PC-9 (cell line): Measurements from ENCODE around the gene VASP. TPM values are rescaled to one million over a fixed set of nuclear protein-coding genes. Genes with fewer than 3 reads are reported as not detected.

ENCODE experiments used
- BruUV-seq: library from RNA; stranded (reverse); fragments of 400-500 nt; replicated peaks from 2 replicates; lab custom pipeline; 2021; lab: Mats Ljungman, UMichigan
- CTCF ChIA-PET: fragments of 300-600 bp; sonication (Branson Sonifier 250); formaldehyde crosslinking; loops from one replicate; lab custom pipeline; 2022; ENCODE audit warnings: antibody characterized with exemption; lab: Charles Lee
- POLR2A ChIA-PET: fragments of 300-600 bp; sonication (Branson Sonifier 250); formaldehyde crosslinking; loops from one replicate; lab custom pipeline; 2022; ENCODE audit warnings: antibody characterized with exemption; ENCODE audit not compliant: unreplicated experiment; lab: Charles Lee
- DNase-seq, 2 experiments: peaks; one replicate each; pipeline versions ENCODE4 v3.0.0 to v3.0.0-alpha.2; 2015 to 2022; ENCODE audit warnings: mixed read lengths in 1 of 2
- H2AFZ ChIP-seq: fragments of 200-600 bp; sonication (generic); 2 replicates; pipeline ENCODE4 v1.8.1; 2017; ENCODE audit warnings: antibody characterized with exemption
- H3F3A ChIP-seq: fragments of 200-600 bp; sonication (generic); 2 replicates; pipeline ENCODE4 v1.8.1; 2017; ENCODE audit warnings: antibody characterized with exemption, mild to moderate bottlenecking, low read depth; ENCODE audit not compliant: insufficient read depth
- H3K27ac ChIP-seq: fragments of 200-600 bp; sonication (generic); 2 replicates; pipeline ENCODE4 v1.6.1; 2016; ENCODE audit warnings: mixed run types
- H3K27me3 ChIP-seq: fragments of 200-600 bp; sonication (generic); 2 replicates; pipeline ENCODE4 v1.6.1; 2016; ENCODE audit warnings: low read depth, mixed run types; ENCODE audit not compliant: insufficient read depth
- H3K36me3 ChIP-seq: fragments of 200-600 bp; sonication (generic); 2 replicates; pipeline ENCODE4 v1.6.1; 2016; ENCODE audit warnings: low read depth, mixed run types
- H3K4me1 ChIP-seq: fragments of 200-600 bp; sonication (generic); replicated peaks from 2 replicates; pipeline ENCODE4 v1.6.1; 2016; ENCODE audit warnings: mixed run types; ENCODE audit not compliant: insufficient read depth
- H3K4me2 ChIP-seq: fragments of 200-600 bp; sonication (generic); 2 replicates; pipeline ENCODE4 v1.6.1; 2017; ENCODE audit warnings: mixed run types
- H3K4me3 ChIP-seq: fragments of 200-600 bp; sonication (generic); 2 replicates; pipeline ENCODE4 v1.6.1; 2016; ENCODE audit warnings: mixed run types
- H3K79me2 ChIP-seq: fragments of 200-600 bp; sonication (generic); 2 replicates; pipeline ENCODE4 v1.6.1; 2017; ENCODE audit warnings: low read depth, mixed run types
- H3K9me2 ChIP-seq: fragments of 200-600 bp; sonication (generic); 2 replicates; pipeline ENCODE4 v1.8.1; 2017; ENCODE audit warnings: mild to moderate bottlenecking; ENCODE audit not compliant: insufficient read depth
- H3K9me3 ChIP-seq: fragments of 200-600 bp; sonication (generic); 2 replicates; pipeline ENCODE4 v1.8.1; 2016; ENCODE audit warnings: low read depth; ENCODE audit not compliant: insufficient read depth
- H4K20me1 ChIP-seq: fragments of 200-600 bp; sonication (generic); 2 replicates; pipeline ENCODE4 v1.8.1; 2017; ENCODE audit not compliant: insufficient read depth
- EZH2 ChIP-seq: fragments of 200-600 bp; sonication (generic); IDR thresholded peaks from 2 replicates; pipeline ENCODE4 v1.8.0; 2017; ENCODE audit warnings: antibody characterized with exemption, low read depth
- intact Hi-C: fragments of 100-400 bp; cut with micrococcal nuclease; formaldehyde crosslinking; loops from one replicate; pipeline ENCODE4 v1.10.0; 2022; ENCODE audit not compliant: unreplicated experiment
- total RNA-seq: library from RNA; stranded (reverse); gene quantifications from 2 replicates; pipeline ENCODE4 v1.2.3, GENCODE V29; 2021
- TF ChIP-seq, protein P1 (sequence below): fragments of 200-600 bp; sonication (generic); conservative IDR thresholded peaks from 2 replicates; pipeline ENCODE4 v1.6.1; 2017; ENCODE audit warnings: mixed run types, antibody characterized with exemption, mild to moderate bottlenecking, moderate library complexity

The VASP gene
- total RNA-seq, 1 experiment from 2014 or later = 123 TPM

DNA sequence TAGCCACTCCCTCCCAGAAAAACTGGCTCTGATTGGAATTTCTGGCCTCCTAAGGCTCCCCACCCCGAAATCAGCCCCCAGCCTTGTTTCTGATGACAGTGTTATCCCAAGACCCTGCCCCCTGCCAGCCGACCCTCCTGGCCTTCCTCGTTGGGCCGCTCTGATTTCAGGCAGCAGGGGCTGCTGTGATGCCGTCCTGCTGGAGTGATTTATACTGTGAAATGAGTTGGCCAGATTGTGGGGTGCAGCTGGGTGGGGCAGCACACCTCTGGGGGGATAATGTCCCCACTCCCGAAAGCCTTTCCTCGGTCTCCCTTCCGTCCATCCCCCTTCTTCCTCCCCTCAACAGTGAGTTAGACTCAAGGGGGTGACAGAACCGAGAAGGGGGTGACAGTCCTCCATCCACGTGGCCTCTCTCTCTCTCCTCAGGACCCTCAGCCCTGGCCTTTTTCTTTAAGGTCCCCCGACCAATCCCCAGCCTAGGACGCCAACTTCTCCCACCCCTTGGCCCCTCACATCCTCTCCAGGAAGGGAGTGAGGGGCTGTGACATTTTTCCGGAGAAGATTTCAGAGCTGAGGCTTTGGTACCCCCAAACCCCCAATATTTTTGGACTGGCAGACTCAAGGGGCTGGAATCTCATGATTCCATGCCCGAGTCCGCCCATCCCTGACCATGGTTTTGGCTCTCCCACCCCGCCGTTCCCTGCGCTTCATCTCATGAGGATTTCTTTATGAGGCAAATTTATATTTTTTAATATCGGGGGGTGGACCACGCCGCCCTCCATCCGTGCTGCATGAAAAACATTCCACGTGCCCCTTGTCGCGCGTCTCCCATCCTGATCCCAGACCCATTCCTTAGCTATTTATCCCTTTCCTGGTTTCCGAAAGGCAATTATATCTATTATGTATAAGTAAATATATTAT is 33.3 kb upstream of the VASP start:
- no peaks in the 10 kb centered on the region for H3K9me2 ChIP-seq
- H3K4me3 ChIP-seq = no peak overlapping the region
- no peaks in the 10 kb centered on the region for H4K20me1 ChIP-seq
- intact Hi-C loops = no loop called here
- peaks cover 42% of the 10 kb centered on the region for H3F3A ChIP-seq
- TF ChIP-seq, protein P1, sequence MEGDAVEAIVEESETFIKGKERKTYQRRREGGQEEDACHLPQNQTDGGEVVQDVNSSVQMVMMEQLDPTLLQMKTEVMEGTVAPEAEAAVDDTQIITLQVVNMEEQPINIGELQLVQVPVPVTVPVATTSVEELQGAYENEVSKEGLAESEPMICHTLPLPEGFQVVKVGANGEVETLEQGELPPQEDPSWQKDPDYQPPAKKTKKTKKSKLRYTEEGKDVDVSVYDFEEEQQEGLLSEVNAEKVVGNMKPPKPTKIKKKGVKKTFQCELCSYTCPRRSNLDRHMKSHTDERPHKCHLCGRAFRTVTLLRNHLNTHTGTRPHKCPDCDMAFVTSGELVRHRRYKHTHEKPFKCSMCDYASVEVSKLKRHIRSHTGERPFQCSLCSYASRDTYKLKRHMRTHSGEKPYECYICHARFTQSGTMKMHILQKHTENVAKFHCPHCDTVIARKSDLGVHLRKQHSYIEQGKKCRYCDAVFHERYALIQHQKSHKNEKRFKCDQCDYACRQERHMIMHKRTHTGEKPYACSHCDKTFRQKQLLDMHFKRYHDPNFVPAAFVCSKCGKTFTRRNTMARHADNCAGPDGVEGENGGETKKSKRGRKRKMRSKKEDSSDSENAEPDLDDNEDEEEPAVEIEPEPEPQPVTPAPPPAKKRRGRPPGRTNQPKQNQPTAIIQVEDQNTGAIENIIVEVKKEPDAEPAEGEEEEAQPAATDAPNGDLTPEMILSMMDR = no peak
- TF ChIP-seq EZH2 = no peak
- peaks cover 22% of the 10 kb centered on the region for H3K4me1 ChIP-seq
- no peak overlapping the region for H3K4me2 ChIP-seq
- H2AFZ ChIP-seq = no peak overlapping the region
- CTCF ChIA-PET = no interaction called here
- H3K27me3 ChIP-seq = no peaks in the 10 kb centered on the region
- no peak for DNase-seq
- H3K79me2 ChIP-seq = no peaks in the 10 kb centered on the region
- POLR2A ChIA-PET = no interaction called here
- no peaks in the 10 kb centered on the region for H3K36me3 ChIP-seq
- H3K9me3 ChIP-seq = no peaks in the 10 kb centered on the region
- H3K27ac ChIP-seq = no peak overlapping the region
- BruUV-seq = no TSS peak

DNA sequence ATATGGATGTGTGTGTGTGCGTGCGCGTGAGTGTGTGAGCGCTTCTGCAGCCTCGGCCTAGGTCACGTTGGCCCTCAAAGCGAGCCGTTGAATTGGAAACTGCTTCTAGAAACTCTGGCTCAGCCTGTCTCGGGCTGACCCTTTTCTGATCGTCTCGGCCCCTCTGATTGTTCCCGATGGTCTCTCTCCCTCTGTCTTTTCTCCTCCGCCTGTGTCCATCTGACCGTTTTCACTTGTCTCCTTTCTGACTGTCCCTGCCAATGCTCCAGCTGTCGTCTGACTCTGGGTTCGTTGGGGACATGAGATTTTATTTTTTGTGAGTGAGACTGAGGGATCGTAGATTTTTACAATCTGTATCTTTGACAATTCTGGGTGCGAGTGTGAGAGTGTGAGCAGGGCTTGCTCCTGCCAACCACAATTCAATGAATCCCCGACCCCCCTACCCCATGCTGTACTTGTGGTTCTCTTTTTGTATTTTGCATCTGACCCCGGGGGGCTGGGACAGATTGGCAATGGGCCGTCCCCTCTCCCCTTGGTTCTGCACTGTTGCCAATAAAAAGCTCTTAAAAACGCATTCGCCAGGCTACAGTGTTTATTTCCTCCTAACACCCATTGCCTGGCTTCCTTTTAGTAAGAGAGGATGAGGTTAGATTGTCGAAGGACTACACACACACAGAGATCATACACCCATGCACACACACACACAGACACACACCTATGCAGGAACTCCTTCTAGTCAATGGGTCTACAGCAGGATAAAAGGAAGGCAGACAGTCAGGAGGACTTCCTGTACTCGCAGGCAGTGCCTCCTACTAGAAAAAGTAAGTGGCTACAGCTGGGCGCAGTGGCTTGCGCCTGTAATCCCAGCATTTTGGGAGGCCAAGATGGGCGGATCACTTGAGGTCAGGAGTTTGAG is 32.4 kb upstream of the VASP start:
- no peaks in the 10 kb centered on the region for H3K9me3 ChIP-seq
- H3K4me1 ChIP-seq = peaks cover 22% of the 10 kb centered on the region
- no peak overlapping the region for H3K4me2 ChIP-seq
- peaks cover 44% of the 10 kb centered on the region for H3F3A ChIP-seq
- no peaks in the 10 kb centered on the region for H3K9me2 ChIP-seq
- no peak overlapping the region for H3K27ac ChIP-seq
- ChIA-PET CTCF (no interaction called here), POLR2A (no interaction called here)
- H2AFZ ChIP-seq = no peak overlapping the region
- no peak for DNase-seq
- no peaks in the 10 kb centered on the region for H4K20me1 ChIP-seq
- no peaks in the 10 kb centered on the region for H3K36me3 ChIP-seq
- BruUV-seq = no TSS peak
- no peaks in the 10 kb centered on the region for H3K79me2 ChIP-seq
- no peak for TF ChIP-seq EZH2
- TF ChIP-seq, protein P1 = no peak
- intact Hi-C loops = loop anchor here (5.0 kb wide), 1 partner anchor 138 kb away; no protein-coding TSS in a partner anchor
- no peak overlapping the region for H3K4me3 ChIP-seq
- no peaks in the 10 kb centered on the region for H3K27me3 ChIP-seq

DNA sequence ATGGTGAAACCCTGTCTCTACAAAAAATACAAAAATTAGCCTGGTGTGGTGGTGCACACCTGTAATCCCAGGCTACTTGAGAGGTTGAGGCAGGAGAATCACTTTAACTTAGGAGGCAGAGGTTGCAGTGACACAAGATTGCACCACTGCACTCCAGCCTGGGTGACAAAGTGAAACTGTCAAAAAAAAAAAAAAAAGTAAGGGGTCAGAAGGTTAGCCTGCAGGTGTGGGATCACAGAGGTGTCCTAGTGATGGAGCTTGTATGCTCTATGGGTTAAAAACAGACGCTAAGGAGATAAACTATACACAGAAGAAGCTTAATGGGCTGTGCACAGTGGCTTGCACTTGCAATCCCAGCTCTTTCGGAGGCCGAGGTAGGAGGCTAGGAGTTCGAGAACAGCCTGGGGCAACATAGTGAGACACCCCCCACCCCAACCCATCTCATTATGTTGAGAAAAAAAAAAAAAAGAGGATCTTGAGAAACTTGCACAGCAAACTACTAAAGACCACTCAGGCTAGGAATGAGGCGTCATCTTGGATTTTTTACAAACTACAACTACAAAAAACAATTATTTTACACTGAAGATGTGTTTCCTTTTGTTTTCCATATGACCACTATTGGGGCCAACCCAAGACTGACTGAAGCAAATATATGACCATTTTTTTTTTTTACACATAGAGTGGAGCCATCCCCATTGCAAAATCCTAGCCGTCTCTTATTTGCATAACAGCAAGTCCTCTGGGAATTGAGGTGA is 31.6 kb upstream of the VASP start:
- no peaks in the 10 kb centered on the region for H3K9me3 ChIP-seq
- no peak for TF ChIP-seq EZH2
- TF ChIP-seq, protein P1 = no peak
- DNase-seq = no peak
- H3K4me3 ChIP-seq = no peak overlapping the region
- no peaks in the 10 kb centered on the region for H3K27me3 ChIP-seq
- no peak overlapping the region for H2AFZ ChIP-seq
- no peak overlapping the region for H3K27ac ChIP-seq
- no peaks in the 10 kb centered on the region for H3K36me3 ChIP-seq
- no peaks in the 10 kb centered on the region for H3K9me2 ChIP-seq
- H3K4me2 ChIP-seq = no peak overlapping the region
- no TSS peak for BruUV-seq
- H3K4me1 ChIP-seq = peaks cover 16% of the 10 kb centered on the region
- ChIA-PET CTCF (no interaction called here), POLR2A (no interaction called here)
- intact Hi-C loops = loop anchor here (5.0 kb wide), 1 partner anchor 138 kb away; no protein-coding TSS in a partner anchor
- H3K79me2 ChIP-seq = no peaks in the 10 kb centered on the region
- no peaks in the 10 kb centered on the region for H4K20me1 ChIP-seq
- peaks cover 37% of the 10 kb centered on the region for H3F3A ChIP-seq
